IMR-90 (cell line): ENCODE results near the gene C10orf67.

Experiments
- CEBPB ChIP-seq: IDR thresholded peaks from 2 replicates; pipeline ENCODE4 v1.6.1; 2012; ENCODE audit warnings: low read depth, low read length, improper control_type of control experiment
- CTCF ChIP-seq: conservative IDR thresholded peaks from 2 replicates; pipeline ENCODE4 v1.5.1; 2012; ENCODE audit warnings: mild to moderate bottlenecking, low read depth, low read length, improper control_type of control experiment
- FOS ChIP-seq: fragments of 150-350 bp; IDR thresholded peaks from 2 replicates; pipeline ENCODE4 v1.6.1; 2016; ENCODE audit warnings: low read depth, low read length
- MAZ ChIP-seq: IDR thresholded peaks from 2 replicates; pipeline ENCODE4 v1.6.1; 2012; ENCODE audit warnings: low read depth, mild to moderate bottlenecking, low read length, improper control_type of control experiment, moderate library complexity, borderline replicate concordance
- MXI1 ChIP-seq: IDR thresholded peaks from 2 replicates; pipeline ENCODE4 v1.6.1; 2012; ENCODE audit warnings: low read depth, mild to moderate bottlenecking, low read length, moderate library complexity, borderline replicate concordance
- NFE2L2 ChIP-seq: fragments of 150-350 bp; IDR thresholded peaks from 2 replicates; pipeline ENCODE4 v1.6.1; 2016; ENCODE audit warnings: low read depth, mild to moderate bottlenecking, low read length
- POLR2A ChIP-seq: IDR thresholded peaks from 2 replicates; pipeline ENCODE4 v1.6.1; 2012; ENCODE audit warnings: mild to moderate bottlenecking, low read depth, low read length
- RAD21 ChIP-seq: IDR thresholded peaks from 2 replicates; pipeline ENCODE4 v1.6.1; 2012; ENCODE audit warnings: low read length, improper control_type of control experiment
- RFX5 ChIP-seq: IDR thresholded peaks from 2 replicates; pipeline ENCODE4 v1.8.0; 2012; ENCODE audit warnings: low read depth, mild to moderate bottlenecking, low read length, moderate library complexity
- SMC3 ChIP-seq: fragments of 150-350 bp; IDR thresholded peaks from 2 replicates; pipeline ENCODE4 v1.6.1; 2016; ENCODE audit warnings: low read depth, mild to moderate bottlenecking, antibody characterized with exemption, low read length, moderate library complexity
- USF2 ChIP-seq: fragments of 150-350 bp; IDR thresholded peaks from 2 replicates; pipeline ENCODE4 v1.6.1; 2017; ENCODE audit warnings: mild to moderate bottlenecking, antibody characterized with exemption, low read length, low read depth

GRCh38 chr10:23186697-23187096, 157.9 kb downstream of the C10orf67 start:
- TF ChIP-seq FOS = no peak
- no peak for TF ChIP-seq POLR2A
- TF ChIP-seq CTCF = no peak
- TF ChIP-seq SMC3 = no peak
- no peak for TF ChIP-seq RFX5
- no peak for TF ChIP-seq RAD21
- no peak for TF ChIP-seq USF2
- no peak for TF ChIP-seq CEBPB
- TF ChIP-seq NFE2L2 = no peak
- TF ChIP-seq MXI1 = no peak
- no peak for TF ChIP-seq MAZ
